GM18499 (cell line): ENCODE results near the gene ZNF768.
"Not testable (repeated sequence)": the region's sequence is repeated elsewhere in the genome, so short reads cannot be mapped to it uniquely, and the experiment has no call there.

Source experiments
- ATAC-seq: cut with Tn5 transposase; IDR thresholded peaks from one replicate; pipeline ENCODE4 v1.9.1; 2021; ENCODE audit warnings: moderate number of reproducible peaks; ENCODE audit not compliant: insufficient read depth, unreplicated experiment

The ZNF768 gene

DNA sequence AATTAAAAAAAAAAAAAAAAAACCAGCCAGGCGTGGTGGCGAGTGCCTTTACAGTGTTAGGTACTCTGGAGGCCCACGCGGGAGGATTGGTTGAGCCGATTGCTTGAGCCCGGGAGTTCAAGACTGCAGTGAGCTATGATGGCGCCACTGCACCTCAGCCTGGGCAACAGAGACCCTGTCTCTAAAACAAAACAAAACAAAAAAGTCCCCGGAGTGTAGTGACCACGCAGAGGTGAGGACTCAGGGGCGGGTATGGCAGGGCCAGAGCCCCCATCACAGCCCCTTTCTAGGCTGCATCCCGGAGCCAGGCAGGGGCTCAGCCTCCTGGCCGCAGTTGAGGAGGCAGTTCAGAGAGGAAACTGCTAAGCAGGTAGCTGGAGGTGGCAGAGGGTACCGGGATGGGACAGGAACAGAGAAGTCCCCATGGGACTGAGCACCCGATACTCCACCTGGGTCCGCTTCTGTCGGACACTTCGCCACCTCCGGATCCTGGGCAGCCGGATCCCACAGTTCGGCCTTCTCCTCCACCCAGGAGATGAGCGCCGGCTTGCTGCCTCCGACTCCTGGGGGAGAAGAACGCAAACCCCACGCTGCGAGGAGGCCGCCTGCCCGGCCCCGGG lies 7.5 kb upstream of the ZNF768 start:
- ATAC-seq = no peak

DNA sequence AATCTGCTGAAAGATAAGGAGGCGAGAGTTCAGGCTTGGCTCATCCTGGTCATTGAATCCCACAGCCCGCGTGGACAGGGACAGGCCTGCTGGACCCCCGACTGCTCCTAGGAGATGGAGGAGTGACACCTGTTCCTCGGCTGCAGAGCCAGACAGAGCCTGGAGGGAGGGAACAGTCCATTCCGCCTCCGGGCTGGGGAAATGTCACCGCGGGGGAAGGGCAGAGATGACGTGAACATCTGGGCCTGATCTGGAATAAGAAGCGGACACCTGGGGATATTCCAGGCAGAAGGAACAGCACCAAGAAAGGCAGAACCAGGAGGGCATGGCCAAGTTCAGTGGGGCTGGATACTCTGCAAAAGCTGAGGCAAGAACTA lies 6.8 kb upstream of the ZNF768 start:
- ATAC-seq = no peak

DNA sequence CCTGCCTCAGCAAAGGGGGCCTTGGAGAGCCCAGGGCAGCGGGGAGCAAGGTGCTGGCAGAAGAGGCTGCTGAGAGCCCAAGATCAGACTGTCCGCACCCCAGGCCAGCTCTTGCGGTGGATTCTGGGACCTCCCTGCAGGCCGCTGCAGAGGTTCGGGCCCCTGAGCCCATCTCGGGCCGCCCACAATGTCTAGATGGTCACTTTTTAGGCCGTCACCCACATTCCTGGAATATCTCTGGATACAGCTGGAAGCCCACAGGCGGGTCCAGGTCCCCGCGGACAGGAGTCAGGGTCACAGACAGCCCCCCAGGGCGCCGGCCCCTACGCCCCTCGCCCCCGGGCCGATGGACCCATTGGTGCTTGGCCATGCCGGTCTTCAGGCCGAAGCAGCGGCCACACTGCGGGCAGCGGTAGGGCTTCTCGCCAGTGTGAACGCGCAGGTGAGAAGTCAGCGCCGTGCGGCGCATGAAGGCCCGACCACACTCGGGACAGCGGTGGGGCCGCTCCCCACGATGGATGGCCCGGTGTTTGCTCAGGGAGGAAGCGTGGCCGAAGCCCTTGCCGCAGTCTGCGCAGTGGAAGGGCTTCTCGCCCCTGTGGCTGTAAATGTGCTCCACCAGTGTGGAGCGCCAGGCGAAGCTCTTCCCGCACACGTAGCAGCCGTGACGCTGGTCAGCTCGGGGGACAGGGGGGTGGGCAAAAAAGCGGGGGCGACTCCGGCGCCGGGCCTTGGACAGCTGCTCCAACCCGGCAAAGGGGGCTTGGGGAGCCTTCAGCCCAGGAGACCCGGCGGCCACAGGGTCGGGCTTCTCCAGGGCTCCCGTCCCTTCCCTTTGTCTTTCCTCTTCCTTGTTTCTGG lies 6.1 kb upstream of the ZNF768 start:
- ATAC-seq = no peak

DNA sequence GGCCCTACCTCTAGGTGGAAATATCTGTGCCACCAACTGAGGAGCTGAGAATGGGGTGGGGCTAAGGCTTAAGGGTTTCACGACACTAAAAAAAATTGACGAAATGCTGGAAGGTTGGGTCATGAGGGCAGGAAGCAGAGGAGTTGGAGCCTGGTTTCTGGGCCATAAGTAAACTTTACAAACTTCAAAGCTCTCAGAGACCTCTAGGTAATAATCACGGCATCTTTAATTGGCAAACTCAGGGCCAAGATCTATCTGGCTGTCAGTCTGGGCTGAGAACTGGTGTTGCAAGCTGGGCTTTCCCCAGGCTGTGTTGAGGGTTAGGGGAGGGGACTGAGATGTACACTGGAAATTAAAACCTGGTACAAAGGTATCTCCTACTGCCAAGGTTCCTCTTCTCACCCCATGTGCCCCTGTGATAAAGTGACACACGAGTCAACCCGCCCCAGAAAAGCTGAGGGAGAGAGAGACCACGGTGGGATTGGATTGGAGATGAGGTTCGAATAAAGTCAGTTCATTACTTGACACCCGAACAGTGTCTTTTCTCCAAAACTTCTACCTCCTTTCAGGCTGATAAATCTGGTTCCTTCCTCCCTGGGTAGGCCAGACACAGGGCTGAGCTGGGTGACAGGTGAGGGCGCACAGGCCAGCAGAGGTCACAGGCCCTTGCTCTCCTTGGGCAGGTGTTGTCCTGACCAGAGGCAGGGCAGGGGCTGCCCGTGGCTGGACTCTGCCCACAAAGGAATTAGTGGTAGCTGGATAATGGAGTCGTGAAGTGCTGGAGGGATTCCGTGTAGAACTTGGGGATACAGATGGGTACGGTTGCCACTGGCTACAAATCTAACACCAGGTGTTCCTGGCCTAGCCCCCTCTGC lies 4.0 kb upstream of the ZNF768 start:
- no peak for ATAC-seq

DNA sequence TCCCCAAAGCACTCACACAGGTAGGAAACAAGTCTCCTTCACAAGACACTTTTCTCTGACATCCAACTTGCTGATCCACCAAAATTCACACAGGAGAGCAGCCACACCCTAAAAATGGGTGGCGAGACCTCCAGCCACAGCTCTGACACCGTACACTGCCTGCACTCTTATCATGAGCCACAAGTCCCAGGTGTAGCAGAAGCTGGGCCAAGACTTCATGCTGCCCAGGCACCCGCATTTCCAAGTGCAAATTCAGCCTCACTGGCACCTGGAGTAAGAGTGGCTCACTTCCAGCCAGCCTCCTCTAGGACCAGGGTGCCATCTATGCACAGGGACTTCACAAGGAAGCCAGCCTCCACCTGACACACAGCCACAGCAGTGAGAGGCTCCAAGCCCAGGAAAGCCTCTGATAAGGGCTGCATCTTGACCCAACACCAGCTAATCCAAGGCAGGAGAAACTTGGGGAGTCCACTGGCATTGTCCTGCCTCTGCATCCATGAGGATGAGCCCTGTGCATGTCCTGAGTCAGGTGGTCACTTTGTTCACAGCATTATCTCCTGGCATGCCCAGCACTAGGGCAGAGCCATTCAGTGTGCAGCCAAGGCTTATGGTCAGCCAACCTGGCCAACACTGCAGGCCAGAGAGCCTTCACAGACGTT lies 2.6 kb upstream of the ZNF768 start:
- no peak for ATAC-seq

DNA sequence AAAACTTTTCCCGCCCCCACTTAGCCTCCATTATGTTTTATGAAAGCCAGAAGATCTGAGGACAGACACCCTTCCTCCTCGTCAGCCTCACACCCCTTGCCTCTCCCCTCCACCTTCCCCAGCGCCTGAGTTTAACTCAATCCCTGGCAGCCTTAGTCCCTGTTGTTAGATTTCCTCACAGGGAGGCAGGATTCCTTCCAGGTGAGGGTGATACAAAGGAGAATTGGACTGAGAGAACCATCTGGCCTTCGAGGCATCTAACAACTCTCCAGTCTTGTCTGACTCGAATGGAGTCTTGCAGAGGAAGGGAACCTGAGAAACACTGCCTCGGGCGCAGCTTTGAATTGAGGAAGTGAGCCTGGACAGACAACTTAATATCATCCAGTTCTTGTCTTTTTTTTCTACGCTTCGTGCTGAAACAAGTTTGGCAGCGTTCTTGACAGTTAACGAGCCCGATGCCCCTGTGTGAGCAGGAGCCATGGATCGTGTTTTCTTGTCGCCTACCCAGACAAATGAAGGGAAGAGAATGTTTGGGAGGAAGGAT lies 1.3 kb upstream of the ZNF768 start:
- ATAC-seq = no peak

DNA sequence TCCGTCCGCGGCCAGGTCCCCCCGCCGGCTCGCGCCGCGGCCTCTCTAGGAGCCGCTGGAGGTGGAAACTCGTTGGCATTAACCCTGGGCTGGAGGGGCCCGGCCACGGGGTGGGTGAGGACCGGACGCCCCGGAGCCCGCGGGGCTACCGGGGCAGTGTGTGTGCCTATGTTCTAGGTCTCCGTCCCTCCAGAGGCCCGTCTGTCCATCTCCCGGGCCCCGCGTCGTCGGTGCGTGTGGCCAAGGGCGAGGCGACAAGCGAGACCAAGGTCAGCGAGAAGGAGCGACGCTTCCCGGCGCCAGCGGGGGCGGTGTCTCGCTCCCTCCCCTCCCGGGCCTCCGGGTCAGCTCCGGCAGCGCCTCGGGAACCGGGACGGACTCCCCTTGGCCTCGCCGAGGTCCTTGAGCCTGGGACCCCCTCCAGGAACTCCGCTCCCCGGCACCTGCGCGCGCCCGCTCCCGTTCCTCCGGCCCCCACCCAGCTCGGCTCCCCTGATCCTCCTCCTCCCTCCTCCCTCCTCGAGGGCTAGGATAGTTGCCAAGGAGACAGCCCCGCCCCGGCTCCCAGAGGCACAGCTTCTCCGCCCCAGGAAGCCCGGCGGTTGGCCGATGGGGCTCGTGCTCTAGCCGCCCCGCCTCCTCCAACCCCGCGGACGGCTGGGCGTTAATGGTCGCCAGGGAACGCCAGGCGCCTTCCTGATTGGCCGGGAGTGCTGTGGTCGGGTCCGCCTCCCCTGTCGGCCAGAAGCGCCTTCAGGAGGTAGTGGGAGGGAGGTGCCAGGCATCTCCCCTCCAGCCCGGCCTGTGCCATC lies 663 bp upstream of the ZNF768 start:
- ATAC-seq = peak; percentile 37

DNA sequence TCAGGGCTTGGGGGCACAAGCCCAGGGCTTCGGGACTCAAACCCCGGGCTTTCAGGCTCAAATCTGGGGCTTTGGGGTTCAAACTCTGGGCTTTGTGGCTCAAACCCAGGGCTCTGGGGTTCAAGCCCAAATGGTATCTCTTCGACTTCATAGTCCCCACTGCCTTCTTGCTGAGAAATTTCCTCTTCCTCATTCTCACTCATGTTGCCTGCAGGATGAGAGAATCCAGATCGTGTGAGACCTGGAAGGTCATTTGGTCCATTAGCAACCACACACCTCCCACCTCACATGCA lies 576 bp downstream of the ZNF768 start:
- ATAC-seq = no peak

DNA sequence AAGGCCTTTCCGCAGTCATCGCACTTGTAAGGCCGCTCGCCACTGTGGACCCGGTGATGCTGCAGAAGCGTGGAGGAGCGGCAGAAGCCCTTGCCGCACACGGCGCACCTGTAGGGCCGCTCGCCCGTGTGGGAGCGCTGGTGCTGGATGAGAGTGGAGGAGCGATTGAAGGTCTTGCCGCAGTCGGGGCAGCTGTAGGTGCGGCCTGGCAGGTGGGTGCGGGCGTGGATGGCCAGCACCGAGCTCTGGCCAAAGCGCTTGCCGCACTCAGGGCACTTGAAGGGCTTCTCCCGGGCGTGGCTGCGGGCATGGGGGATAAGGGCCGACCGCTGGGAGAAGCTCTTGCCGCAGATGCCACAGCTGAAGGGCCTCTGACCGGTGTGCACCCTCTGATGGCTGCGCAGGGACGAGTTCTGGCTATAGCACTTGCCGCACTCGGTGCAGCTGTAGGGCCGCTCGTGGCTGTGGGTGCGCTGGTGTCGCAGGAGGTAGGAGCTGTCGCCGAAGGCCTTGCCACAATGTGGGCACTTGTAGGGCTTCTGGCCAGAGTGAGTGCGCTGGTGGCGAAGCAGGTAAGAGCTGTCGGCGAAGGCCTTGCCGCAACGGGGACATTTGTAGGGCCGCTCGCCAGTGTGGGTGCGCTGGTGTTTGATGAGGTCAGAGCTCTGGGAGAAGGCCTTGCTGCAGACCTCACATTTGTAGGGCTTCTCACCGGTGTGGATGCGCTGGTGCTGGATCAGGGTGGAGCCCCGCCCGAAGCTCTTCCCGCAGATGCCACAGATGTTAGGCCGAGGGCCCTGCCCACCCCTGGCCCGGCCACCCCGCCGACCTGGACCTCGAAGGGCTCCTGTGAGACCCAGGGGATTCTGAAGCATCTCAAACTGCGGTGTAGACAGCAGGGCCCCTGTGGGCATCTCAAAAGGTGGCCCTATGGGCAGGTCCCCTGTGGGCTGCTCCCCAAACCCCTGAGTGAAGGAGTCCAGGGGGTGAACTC lies 1.5 kb downstream of the ZNF768 start:
- no peak for ATAC-seq

DNA sequence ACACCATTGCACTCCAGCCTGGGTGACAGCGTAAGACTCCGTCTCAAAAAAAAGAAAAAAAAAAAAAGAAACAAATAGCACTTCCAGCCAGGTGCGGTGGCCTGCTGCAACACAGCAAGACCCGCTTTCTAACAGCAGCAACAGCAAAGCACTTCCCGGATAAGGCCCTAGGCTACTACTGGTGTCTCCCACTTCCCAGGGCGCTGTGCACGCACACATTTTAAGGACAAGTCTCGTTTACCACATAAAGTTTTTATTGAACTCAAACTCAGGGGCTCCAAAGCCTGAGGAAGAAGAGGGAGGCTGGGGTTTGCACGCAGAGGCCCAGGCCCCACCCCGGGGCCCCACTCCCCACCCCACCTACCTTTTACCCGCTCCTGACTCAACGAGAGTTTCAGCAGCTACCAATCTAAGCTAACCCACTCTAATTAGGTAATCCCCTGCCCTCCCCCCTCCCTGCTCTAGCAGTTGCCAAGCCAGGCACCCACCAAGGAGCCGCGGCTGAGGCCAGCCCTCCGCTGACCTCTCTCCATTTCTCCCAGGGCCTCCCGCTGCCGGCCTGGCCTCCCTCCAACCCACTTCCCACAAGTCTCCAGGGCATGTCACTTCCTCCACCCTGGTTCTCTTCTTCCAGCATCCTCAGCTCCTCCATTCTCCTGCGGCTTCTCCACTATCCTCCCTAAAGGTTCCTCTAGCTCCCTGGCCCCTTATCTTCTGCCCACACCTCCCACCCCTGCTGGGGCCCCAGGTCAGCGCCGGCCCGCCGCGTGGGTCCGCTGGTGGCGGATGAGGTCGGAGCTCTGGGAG lies 2.4 kb downstream of the ZNF768 start:
- ATAC-seq = no peak

DNA sequence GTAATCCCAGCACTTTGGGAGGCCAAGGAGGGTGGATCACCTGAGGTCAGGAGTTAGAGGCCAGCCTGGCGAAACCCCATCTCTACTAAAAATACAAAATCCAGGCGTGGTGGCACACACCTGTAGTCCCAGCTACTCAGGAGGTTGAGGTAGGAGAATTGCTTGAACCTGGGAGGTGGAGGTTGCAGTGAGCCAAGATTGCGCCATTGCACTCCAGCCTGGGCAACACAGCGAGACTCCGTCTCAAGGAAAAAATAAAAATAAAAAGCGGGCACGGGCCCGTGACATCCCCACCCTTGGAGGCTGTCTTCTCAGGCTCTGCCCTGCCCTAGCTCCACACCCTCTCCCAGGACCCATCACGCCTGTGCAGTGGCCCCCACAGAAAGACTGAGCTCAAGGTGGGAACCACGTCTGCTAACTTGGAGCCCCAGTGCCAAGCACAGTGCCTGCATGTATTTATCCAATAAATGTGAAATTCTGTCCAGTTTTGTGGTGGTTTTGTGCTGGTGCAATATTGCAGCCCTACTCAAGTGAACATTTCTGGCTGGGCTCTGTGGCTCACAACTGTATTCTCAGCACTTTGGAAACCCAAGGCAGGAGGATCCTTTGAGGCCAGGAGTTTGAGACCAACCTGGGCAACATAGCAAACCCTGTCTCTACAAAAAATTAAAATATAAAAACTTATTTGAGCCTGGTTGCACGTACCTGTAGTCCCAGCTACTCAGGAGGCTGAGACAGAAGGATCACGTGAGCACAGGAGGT lies 3.5 kb downstream of the ZNF768 start:
- ATAC-seq = not testable (repeated sequence)

DNA sequence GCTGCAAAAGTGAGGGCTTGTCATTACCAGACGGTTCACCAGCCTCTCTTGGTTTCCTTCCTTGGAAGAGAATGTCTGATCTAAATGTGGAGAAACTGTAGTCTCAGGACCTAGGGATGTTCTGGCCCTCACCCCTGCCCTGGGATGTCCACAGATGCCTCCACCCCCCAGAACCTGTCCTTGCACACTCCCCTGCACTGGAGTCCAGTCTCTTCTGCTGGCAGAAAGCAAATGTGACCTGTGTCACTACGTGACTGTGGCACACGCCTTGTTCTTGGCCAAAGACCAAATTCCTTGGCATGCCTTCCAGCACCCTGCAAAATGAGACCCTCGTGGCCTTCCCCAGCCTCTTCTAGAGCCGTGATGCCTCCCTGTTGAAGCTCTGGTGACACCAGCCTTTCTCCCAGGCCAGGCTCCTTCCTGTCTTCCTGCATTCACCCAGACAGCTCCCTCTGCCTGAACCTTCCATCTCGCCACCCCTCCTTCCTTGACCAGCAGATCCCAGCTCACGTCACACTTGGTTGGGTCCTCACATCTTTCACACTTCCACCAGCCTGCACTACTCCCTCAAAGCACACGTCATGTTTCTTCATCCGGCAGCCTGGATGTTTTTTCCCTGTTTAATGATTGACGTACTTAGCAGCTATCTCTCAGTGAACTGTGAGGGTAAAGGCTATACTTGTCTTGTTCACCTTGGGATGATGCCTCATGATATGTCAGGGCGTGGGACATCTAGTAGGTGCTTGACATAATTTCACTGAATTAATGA lies 4.3 kb downstream of the ZNF768 start:
- no peak for ATAC-seq

DNA sequence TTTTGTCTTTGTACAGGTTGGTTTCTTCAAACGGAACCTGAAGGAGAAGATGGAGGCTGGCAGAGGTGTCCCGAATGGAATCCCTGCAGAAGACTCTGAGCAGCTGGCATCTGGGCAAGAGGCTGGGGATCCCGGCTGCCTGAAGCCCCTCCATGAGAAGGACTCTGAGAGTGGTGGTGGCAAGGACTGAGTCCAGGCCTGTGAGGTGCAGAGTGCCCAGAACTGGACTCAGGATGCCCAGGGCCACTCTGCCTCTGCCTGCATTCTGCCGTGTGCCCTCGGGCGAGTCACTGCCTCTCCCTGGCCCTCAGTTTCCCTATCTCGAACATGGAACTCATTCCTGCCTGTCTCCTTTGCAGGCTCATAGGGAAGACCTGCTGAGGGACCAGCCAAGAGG lies 4.9 kb downstream of the ZNF768 start:
- no peak for ATAC-seq

DNA sequence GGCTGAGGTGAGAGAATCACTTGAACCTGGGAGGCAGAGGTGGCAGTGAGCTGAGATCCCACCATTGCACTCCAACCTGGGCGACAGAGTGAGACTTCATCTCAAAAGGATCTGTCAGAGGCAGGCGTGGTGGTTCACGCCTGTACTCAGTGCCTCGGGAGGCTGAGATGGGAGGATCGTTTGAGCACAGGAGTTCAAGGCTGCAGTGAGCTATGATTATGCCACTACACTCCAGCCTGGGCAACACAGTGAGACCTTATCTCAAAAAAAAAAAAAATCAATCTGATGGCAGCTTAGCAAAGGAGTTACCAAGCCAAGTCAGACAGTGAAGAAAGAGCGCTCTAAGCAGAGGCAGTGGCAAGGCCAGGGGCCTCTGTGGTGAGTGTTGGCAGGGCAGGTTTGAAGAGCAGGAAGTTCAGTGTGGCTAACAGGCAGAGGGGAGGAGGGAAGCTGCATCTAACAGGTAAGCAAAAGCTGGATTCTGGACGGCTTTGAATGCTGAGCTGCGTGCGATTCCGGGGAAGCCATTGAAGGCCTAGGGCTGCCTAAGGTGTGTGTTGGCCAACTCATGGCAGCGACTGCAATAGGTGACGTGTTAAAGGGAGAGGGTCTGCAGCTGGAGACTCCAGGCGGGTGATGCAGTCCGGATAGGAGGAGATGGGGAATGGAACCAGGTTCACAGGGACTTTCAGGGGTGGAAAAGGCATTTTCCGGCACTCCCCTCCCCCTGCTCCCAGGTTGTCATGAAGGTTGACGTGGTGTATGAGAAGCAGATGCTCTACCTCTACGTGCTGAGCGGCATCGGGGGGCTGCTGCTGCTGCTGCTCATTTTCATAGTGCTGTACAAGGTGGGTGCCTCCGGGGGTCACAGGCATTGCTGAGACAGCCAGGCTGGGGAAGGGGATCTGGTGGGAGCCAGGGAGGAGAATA lies 7.0 kb downstream of the ZNF768 start:
- ATAC-seq = no peak

DNA sequence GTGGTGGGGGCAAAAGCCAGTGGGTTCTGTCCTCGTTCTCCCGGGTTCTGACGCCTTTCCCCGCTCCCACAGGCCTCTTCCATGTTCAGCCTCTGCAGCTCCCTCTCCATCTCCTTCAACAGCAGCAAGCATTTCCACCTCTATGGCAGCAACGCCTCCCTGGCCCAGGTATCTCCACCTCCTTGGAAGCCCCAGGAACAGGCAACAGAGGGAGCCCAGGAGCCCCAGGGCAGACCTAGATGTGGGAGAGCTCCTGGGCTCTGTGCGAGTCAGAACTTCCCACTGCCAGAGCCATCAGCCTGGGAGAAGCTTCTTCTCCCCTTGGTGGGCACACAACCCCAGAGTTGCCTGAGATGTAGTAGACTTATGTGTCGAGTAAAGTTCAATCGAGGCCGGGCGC lies 7.8 kb downstream of the ZNF768 start:
- ATAC-seq = no peak
